ENCODE results near the gene COX20. TPM values are rescaled to one million over a fixed set of nuclear protein-coding genes. Genes with fewer than 3 reads are reported as not detected.

Gene COX20
- total RNA-seq, 4 donors from 2014 or later = 12.3 to 194 (median 36.4) TPM

Other genes starting within 250 kb of the COX20 start
- 100 to 1,000 TPM in 1 of 4 donors, 10 to 100 TPM in 3; 16.7 to 109 (median 37.7) TPM for gene DESI2, start 182.5 kb upstream of the COX20 start, total RNA-seq
- 100 to 1,000 TPM; 154 to 603 (median 269) TPM for gene HNRNPU, start 28.9 kb downstream of the COX20 start, total RNA-seq

Measured in uterus (tissue), 4 donors.